IMR-90 (cell line): ENCODE results near the gene CYP11A1. TPM values are rescaled to one million over a fixed set of nuclear protein-coding genes. Genes with fewer than 3 reads are reported as not detected.

ENCODE experiments used
- ATAC-seq: fragments of 200-7000 bp; cut with Tn5 transposase; 2 replicates; pipeline ENCODE4 v1.9.1; 2020; ENCODE audit warnings: low read depth, mild to moderate bottlenecking, moderate library complexity
- BruUV-seq: library from RNA; stranded (reverse); fragments of 400-500 nt; replicated peaks from 2 replicates; lab custom pipeline; 2021; lab: Mats Ljungman, UMichigan
- CTCF ChIA-PET: fragments of 300-600 bp; formaldehyde crosslinking; extraction: SDS; loops from one replicate; lab custom pipeline; 2021; ENCODE audit warnings: antibody characterized with exemption; lab: Yijun Ruan, JAX
- POLR2A ChIA-PET: fragments of 300-600 bp; sonication (Branson Sonifier 250); formaldehyde crosslinking; loops from one replicate; lab custom pipeline; 2022; ENCODE audit warnings: antibody characterized with exemption; ENCODE audit not compliant: unreplicated experiment; lab: Charles Lee
- DNase-seq: peaks from one replicate; pipeline ENCODE4 v3.0.0; 2013
- H2AFZ ChIP-seq: replicated peaks from 2 replicates; pipeline ENCODE3; 2013; ENCODE audit warnings: low read length, mild to moderate bottlenecking; ENCODE audit not compliant: poor library complexity
- H2AK5ac ChIP-seq: 2 replicates; pipeline ENCODE4 v1.6.1; 2013; ENCODE audit warnings: low read depth, low read length, inconsistent platforms
- H2AK9ac ChIP-seq: replicated peaks from 2 replicates; pipeline ENCODE3; 2013; ENCODE audit warnings: mild to moderate bottlenecking, low read depth, low read length, moderate library complexity; ENCODE audit not compliant: poor library complexity
- H2BK120ac ChIP-seq: 2 replicates; pipeline ENCODE4 v1.6.1; 2013; ENCODE audit warnings: low read depth, low read length, inconsistent platforms
- H2BK15ac ChIP-seq: 3 replicates; pipeline ENCODE4 v1.6.1; 2013; ENCODE audit warnings: low read depth, low read length, inconsistent platforms
- H2BK20ac ChIP-seq: 2 replicates; pipeline ENCODE4 v1.6.1; 2013; ENCODE audit warnings: low read depth, mild to moderate bottlenecking, inconsistent platforms, low read length, moderate library complexity
- H2BK5ac ChIP-seq: 2 replicates; pipeline ENCODE4 v1.6.1; 2013; ENCODE audit warnings: mild to moderate bottlenecking, low read depth, low read length, inconsistent platforms; ENCODE audit not compliant: poor library complexity, severe bottlenecking
- H3K14ac ChIP-seq: replicated peaks from 2 replicates; pipeline ENCODE4 v1.6.1; 2013; ENCODE audit warnings: low read depth, low read length, inconsistent platforms
- H3K18ac ChIP-seq: 2 replicates; pipeline ENCODE4 v1.6.1; 2013; ENCODE audit warnings: low read depth, low read length, control low read depth
- H3K23ac ChIP-seq: 2 replicates; pipeline ENCODE4 v1.6.1; 2013; ENCODE audit warnings: low read depth, low read length, inconsistent platforms
- H3K27ac ChIP-seq: 2 replicates; pipeline ENCODE4 v1.5.1; 2013; ENCODE audit warnings: mild to moderate bottlenecking, control low read depth, low read length; ENCODE audit not compliant: insufficient read depth
- H3K27me3 ChIP-seq: 2 replicates; pipeline ENCODE4 v1.6.1; 2013; ENCODE audit warnings: low read length; ENCODE audit not compliant: control insufficient read depth, insufficient read depth
- H3K36me3 ChIP-seq: 2 replicates; pipeline ENCODE4 v1.6.1; 2013; ENCODE audit warnings: low read length, mixed read lengths; ENCODE audit not compliant: control insufficient read depth, insufficient read depth
- H3K4ac ChIP-seq: 2 replicates; pipeline ENCODE4 v1.6.1; 2013; ENCODE audit warnings: low read depth, low read length, inconsistent platforms
- H3K4me1 ChIP-seq: 2 replicates; pipeline ENCODE4 v1.6.1; 2013; ENCODE audit warnings: low read length, mixed read lengths; ENCODE audit not compliant: control insufficient read depth, insufficient read depth
- H3K4me2 ChIP-seq: 2 replicates; pipeline ENCODE4 v1.6.1; 2013; ENCODE audit warnings: low read depth, mild to moderate bottlenecking, control low read depth, low read length, moderate library complexity
- H3K4me3 ChIP-seq: 2 replicates; pipeline ENCODE4 v1.5.1; 2013; ENCODE audit warnings: low read depth, mild to moderate bottlenecking, control low read depth, low read length, moderate library complexity; ENCODE audit not compliant: insufficient read depth
- H3K56ac ChIP-seq: 2 replicates; pipeline ENCODE4 v1.6.1; 2013; ENCODE audit warnings: low read length, inconsistent platforms; ENCODE audit not compliant: insufficient read depth; ENCODE audit errors: extremely low read depth
- H3K79me1 ChIP-seq, 2 experiments: 2 replicates each; pipeline ENCODE4 v1.6.1; 2013; ENCODE audit warnings: low read length in 2 of 2, inconsistent platforms in 1 of 2, low read depth in 1 of 2
- H3K9ac ChIP-seq: 2 replicates; pipeline ENCODE4 v1.6.1; 2013; ENCODE audit warnings: low read depth, low read length, control low read depth
- H3K9me1 ChIP-seq: 2 replicates; pipeline ENCODE4 v1.6.1; 2013; ENCODE audit warnings: low read length, inconsistent platforms; ENCODE audit not compliant: insufficient read depth
- H3K9me3 ChIP-seq: 2 replicates; pipeline ENCODE4 v1.6.1; 2013; ENCODE audit warnings: low read length; ENCODE audit not compliant: control insufficient read depth, insufficient read depth
- H4K20me1 ChIP-seq: 2 replicates; pipeline ENCODE4 v1.6.1; 2013; ENCODE audit warnings: low read length, inconsistent platforms; ENCODE audit not compliant: insufficient read depth
- H4K5ac ChIP-seq: 2 replicates; pipeline ENCODE4 v1.6.1; 2013; ENCODE audit warnings: mild to moderate bottlenecking, low read depth, low read length, control low read depth
- H4K8ac ChIP-seq, 2 experiments: 2 replicates each; pipeline ENCODE4 v1.6.1; 2013; ENCODE audit warnings: low read depth in 2 of 2, low read length in 2 of 2, control low read depth in 1 of 2, inconsistent platforms in 1 of 2
- H4K91ac ChIP-seq: 2 replicates; pipeline ENCODE4 v1.6.1; 2013; ENCODE audit warnings: low read depth, low read length, inconsistent platforms; ENCODE audit not compliant: insufficient read depth
- CEBPB ChIP-seq: IDR thresholded peaks from 2 replicates; pipeline ENCODE4 v1.6.1; 2012; ENCODE audit warnings: low read depth, low read length, improper control_type of control experiment
- CHD1 ChIP-seq: IDR thresholded peaks from 2 replicates; pipeline ENCODE4 v1.6.1; 2012; ENCODE audit warnings: low read depth, low read length, improper control_type of control experiment
- FOS ChIP-seq: fragments of 150-350 bp; IDR thresholded peaks from 2 replicates; pipeline ENCODE4 v1.6.1; 2016; ENCODE audit warnings: low read depth, low read length
- MAZ ChIP-seq: IDR thresholded peaks from 2 replicates; pipeline ENCODE4 v1.6.1; 2012; ENCODE audit warnings: low read depth, mild to moderate bottlenecking, low read length, improper control_type of control experiment, moderate library complexity, borderline replicate concordance
- NFE2L2 ChIP-seq: fragments of 150-350 bp; IDR thresholded peaks from 2 replicates; pipeline ENCODE4 v1.6.1; 2016; ENCODE audit warnings: low read depth, mild to moderate bottlenecking, low read length
- RAD21 ChIP-seq: IDR thresholded peaks from 2 replicates; pipeline ENCODE4 v1.6.1; 2012; ENCODE audit warnings: low read length, improper control_type of control experiment
- RCOR1 ChIP-seq: IDR thresholded peaks from 2 replicates; pipeline ENCODE4 v1.6.1; 2012; ENCODE audit warnings: mild to moderate bottlenecking, low read length, improper control_type of control experiment; ENCODE audit not compliant: insufficient replicate concordance
- RFX5 ChIP-seq: IDR thresholded peaks from 2 replicates; pipeline ENCODE4 v1.8.0; 2012; ENCODE audit warnings: low read depth, mild to moderate bottlenecking, low read length, moderate library complexity
- SMC3 ChIP-seq: fragments of 150-350 bp; IDR thresholded peaks from 2 replicates; pipeline ENCODE4 v1.6.1; 2016; ENCODE audit warnings: low read depth, mild to moderate bottlenecking, antibody characterized with exemption, low read length, moderate library complexity
- WGBS, 2 experiments: methylation state at CpG; one replicate each; pipeline versions ENCODE4 v1.1.5 to v1.1.7; 2013; ENCODE audit warnings: missing lambda C conversion rate in 2 of 2; ENCODE audit not compliant: insufficient read length in 1 of 2; ENCODE audit errors: extremely low coverage in 2 of 2; 5-methylcytosine and 5-hydroxymethylcytosine counted together
- dilution Hi-C: fragments of 300-500 bp; cut with HindIII; formaldehyde crosslinking; loops from one replicate; pipeline ENCODE4 v1.14.3; 2018; ENCODE audit warnings: low sequenced_read_pairs; ENCODE audit not compliant: unreplicated experiment
- in situ Hi-C: fragments of 300-500 bp; cut with MboI; formaldehyde crosslinking; loops from 3 replicates; pipeline ENCODE4 v1.14.3; 2019; ENCODE audit warnings: low sequenced_read_pairs, inconsistent platforms, mixed read lengths
- intact Hi-C: fragments of 100-400 bp; cut with micrococcal nuclease; formaldehyde crosslinking; loops from 2 replicates; pipeline ENCODE4 v1.10.0; 2022
- polyA plus RNA-seq, 3 experiments: library from polyadenylated mRNA; depleted of rRNA; stranded (reverse); fragments of >200 nt; gene quantifications; 2 replicates each; pipeline ENCODE4 v1.2.3, GENCODE V29; 2012; ENCODE audit warnings: low replicate concordance in 1 of 3
- total RNA-seq: library from RNA; depleted of rRNA; stranded (reverse); fragments of >200 nt; gene quantifications from 2 replicates; pipeline ENCODE4 v1.2.3, GENCODE V29; 2012
- TF ChIP-seq, protein P1 (sequence below): conservative IDR thresholded peaks from 2 replicates; pipeline ENCODE4 v1.5.1; 2012; ENCODE audit warnings: mild to moderate bottlenecking, low read depth, low read length, improper control_type of control experiment
- TF ChIP-seq, protein P2 (sequence below): fragments of 150-350 bp; IDR thresholded peaks from 2 replicates; pipeline ENCODE4 v1.6.1; 2017; ENCODE audit warnings: mild to moderate bottlenecking, antibody characterized with exemption, low read length, low read depth

The CYP11A1 gene
- total and polyA plus RNA-seq, 2 of the 4 experiments (the other 2 are of a cell fraction): 0.18 to 0.50 TPM

DNA sequence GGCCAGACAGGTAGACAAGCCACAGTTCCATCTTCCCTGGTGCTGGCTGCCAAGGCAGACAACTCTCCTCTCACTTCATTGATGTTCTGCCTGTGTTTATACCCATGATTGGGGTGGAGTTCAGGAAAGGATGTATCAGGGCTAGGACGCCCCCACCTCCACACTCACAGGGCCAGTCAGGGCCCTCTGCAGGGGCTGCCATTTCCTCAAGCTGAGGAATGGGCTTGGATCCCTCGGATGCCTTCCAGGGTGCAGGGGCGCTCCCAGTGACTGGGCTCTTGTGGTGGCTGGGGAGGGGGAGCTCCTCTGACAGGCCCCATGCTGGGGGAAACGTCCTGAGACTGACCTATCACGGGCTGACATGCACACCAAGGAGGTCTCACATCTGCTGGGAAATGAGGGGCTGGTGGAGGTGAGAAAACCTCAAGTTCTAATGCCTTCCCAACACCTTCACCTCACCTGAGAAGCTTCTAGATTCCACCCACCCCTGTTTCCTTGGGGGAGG lies 34.9 kb upstream of the CYP11A1 start (continued):
- TF ChIP-seq, protein P1, sequence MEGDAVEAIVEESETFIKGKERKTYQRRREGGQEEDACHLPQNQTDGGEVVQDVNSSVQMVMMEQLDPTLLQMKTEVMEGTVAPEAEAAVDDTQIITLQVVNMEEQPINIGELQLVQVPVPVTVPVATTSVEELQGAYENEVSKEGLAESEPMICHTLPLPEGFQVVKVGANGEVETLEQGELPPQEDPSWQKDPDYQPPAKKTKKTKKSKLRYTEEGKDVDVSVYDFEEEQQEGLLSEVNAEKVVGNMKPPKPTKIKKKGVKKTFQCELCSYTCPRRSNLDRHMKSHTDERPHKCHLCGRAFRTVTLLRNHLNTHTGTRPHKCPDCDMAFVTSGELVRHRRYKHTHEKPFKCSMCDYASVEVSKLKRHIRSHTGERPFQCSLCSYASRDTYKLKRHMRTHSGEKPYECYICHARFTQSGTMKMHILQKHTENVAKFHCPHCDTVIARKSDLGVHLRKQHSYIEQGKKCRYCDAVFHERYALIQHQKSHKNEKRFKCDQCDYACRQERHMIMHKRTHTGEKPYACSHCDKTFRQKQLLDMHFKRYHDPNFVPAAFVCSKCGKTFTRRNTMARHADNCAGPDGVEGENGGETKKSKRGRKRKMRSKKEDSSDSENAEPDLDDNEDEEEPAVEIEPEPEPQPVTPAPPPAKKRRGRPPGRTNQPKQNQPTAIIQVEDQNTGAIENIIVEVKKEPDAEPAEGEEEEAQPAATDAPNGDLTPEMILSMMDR: no peak

DNA sequence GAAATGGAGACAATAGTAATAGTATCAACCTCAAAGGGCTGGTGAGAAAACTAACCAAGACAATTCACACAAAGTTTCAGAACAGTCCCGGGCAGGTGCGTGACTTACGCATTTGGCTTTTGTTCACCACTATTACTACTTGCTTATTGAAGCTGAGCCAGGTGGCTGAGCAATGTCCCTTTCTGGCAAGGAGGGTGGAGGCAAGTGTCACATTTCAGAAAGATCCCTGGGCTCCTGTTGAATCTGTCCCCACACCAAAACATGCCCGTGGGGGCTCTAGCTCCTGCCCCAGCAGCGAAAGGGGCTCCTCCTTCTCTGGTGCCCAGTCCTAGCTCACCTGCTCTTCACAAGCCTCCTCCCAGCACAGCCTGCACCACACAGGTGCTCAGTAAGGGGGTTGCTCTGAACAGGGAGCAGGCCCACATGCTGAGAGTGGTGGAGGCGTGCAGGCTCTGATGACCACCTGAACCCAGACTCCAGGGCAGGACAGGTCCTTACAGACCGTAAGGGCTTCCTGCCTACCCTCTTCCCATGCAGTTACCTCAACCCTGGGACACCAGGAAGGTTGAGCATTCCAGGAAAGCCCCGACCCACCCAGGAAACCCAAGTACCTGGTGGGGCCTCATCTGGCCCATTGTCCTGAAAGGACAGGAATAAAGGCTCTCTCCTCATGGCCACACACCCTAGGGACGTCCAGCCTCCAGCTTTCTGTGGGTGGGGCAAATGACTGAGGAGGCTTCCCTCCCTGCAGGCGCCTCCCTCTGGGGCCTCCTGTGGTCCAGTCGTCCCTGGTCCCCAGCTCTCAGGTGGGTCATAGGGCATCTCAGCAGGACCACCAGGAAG lies 33.7 kb upstream of the CYP11A1 start:
- Histone ChIP-seq H3K4me1 (peaks cover 35% of the 10 kb centered on the region), H3K36me3 (no peaks in the 10 kb centered on the region), H3K23ac (no peak overlapping the region), H3K27me3 (no peaks in the 10 kb centered on the region), H3K4me2 (no peak overlapping the region), H2BK5ac (no peak overlapping the region), H4K5ac (no peak overlapping the region), H2AK5ac (peak overlapping the region; percentile 74), H2AK9ac (peak overlapping the region; percentile 6), H3K4ac (peak overlapping the region; percentile 40), H3K9ac (no peak overlapping the region), H3K18ac (no peak overlapping the region), H3K9me1 (peaks cover 43% of the 10 kb centered on the region), H3K9me3 (no peaks in the 10 kb centered on the region), H3K14ac (no peak overlapping the region), H4K8ac (0 out of 4 replicates have a peak overlapping the region, but pooled peaks of 1 of the 2 experiments have one; percentile 9), H3K79me1 (peaks cover 0 to 39% of the 10 kb centered on the region in 2 experiments; a peak in 3 of 4 replicates), H2BK15ac (0 out of 3 replicates have a peak overlapping the region, but pooled peaks have one; percentile 30), H4K91ac (peak overlapping the region; percentile 56), H3K56ac (no peak overlapping the region), H4K20me1 (no peaks in the 10 kb centered on the region), H3K27ac (no peak overlapping the region), H3K4me3 (no peak overlapping the region), H2AFZ (no peak overlapping the region), H2BK20ac (peak overlapping the region; percentile 13; the same call in 1 of the 2 replicates), H2BK120ac (peak overlapping the region; percentile 52; the same call in 1 of the 2 replicates)
- 100% methylated on average over 1 of the region's 11 CpGs; no CpG with 5 or more reads in 1 of the 2 experiments for WGBS, 2 experiments
- ATAC-seq (no peak), DNase-seq (no peak)
- dilution Hi-C loops: no loop called here
- in situ Hi-C loops: no loop called here
- intact Hi-C loops: no loop called here
- no TSS peak for BruUV-seq
- CTCF ChIA-PET: no interaction called here
- POLR2A ChIA-PET: no interaction called here
- no peak for TF ChIP-seq CEBPB
- TF ChIP-seq MAZ: no peak
- no peak for TF ChIP-seq CHD1
- no peak for TF ChIP-seq FOS
- no peak for TF ChIP-seq RFX5
- TF ChIP-seq RAD21: no peak
- TF ChIP-seq NFE2L2: no peak
- TF ChIP-seq SMC3: no peak
- TF ChIP-seq, protein P2, sequence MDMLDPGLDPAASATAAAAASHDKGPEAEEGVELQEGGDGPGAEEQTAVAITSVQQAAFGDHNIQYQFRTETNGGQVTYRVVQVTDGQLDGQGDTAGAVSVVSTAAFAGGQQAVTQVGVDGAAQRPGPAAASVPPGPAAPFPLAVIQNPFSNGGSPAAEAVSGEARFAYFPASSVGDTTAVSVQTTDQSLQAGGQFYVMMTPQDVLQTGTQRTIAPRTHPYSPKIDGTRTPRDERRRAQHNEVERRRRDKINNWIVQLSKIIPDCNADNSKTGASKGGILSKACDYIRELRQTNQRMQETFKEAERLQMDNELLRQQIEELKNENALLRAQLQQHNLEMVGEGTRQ: no peak
- no peak for TF ChIP-seq RCOR1
